Measurements from ENCODE around the gene RNF41.
"Not testable (repeated sequence)": the region's sequence is repeated elsewhere in the genome, so short reads cannot be mapped to it uniquely, and the experiment has no call there.

DNA sequence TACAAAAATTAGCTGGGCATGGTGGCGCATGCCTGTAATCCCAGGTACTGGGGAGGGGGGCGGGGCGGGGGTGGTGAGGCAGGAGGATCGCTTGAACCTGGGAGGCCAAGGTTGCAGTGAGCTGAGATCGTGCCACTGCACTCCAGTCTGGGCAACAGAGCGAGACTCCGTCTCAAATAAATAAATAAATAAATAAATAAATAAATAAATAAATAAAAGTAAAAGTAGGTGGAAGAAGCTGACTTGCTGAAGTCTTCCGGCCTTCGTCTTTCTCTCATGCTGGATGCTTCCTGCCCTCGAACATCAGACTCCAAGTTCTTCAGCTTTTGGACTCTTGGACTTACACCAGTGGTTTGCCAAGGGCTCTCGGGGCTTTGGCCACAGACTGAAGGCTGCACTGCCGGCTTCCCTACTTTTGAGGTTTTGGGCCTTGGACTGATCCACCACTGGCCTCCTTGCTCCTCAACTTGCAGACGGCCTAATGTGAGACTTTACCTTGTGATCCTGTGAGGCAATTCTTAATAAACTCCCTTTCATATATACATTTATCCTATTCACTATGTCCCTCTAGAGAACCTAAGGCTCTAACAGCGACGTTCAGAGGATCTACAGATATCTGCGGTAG is 44.5 kb upstream of the RNF41 start:
- not testable (repeated sequence) for TF ChIP-seq FOXA1 (IDR thresholded peaks at IDR 0.05); ARNT (IDR thresholded peaks at IDR 0.05); LEF1 (IDR thresholded peaks at IDR 0.05; ENCODE audit: borderline replicate concordance); NFRKB (IDR thresholded peaks at IDR 0.05); SP1 (IDR thresholded peaks at IDR 0.05); FOXK2 (IDR thresholded peaks at IDR 0.05); FOXM1 (IDR thresholded peaks at IDR 0.05; ENCODE audit: borderline replicate concordance)
